Measurements from ENCODE around the gene FBXO5.

- TF ChIP-seq RAD21 (IDR thresholded peaks at IDR 0.05; ENCODE audit: low read depth) (no peak), USF1 (IDR thresholded peaks at IDR 0.05) (no peak), TAF1 (IDR thresholded peaks at IDR 0.05; ENCODE audit: low read depth) (no peak), MAX (IDR thresholded peaks at IDR 0.05) (no peak), EP300 (IDR thresholded peaks at IDR 0.05; ENCODE audit: borderline replicate concordance) (no peak), EGR1 (IDR thresholded peaks at IDR 0.05) (no peak), CEBPB (IDR thresholded peaks at IDR 0.05) (no peak), CREB1 (IDR thresholded peaks at IDR 0.05; ENCODE audit: low read depth) (no peak), TCF12 (IDR thresholded peaks at IDR 0.05; ENCODE audit: low read depth) (no peak)
Observed at GRCh38 chr6:153012856-153013255, 30.0 kb upstream of the FBXO5 start.

Data from Ishikawa (cell line).